ENCODE measurements around the gene REL.

Gene REL

DNA sequence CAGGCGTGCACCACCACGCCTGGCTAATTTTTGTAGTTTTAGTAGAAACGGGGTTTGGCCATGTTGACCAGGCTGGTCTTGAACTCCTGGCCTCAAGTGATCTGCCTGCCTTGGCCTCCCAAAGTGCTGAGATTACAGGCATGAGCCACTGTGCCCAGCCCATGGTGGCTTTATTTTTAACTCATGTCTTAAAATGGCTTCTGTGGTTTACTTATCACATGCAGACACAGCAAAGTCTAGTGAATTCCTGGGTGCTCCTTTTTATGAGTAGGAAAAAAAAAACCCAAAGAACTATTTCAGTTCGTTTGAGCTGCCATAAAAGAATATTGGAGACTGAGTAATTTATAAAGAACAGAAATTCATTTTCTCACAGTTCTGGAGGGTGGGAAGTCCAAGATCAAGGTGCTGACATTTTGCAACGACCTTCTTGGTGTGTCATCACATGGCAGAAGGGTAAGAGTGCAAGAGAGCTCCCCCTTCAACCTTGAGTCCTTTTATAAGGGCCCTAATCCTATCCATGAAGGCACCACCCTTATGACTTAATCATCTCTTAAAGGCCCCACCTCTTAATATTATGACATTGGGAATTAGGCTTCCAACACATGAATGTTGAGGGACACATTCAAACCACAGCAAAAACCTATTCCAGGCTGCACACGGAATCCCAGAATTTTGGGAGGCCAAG is 12.6 kb upstream of the REL start:
- no peaks in the 10 kb centered on the region for H3K27me3 ChIP-seq (replicated peaks; ENCODE audit: control insufficient read depth, insufficient read depth, low read length)
- H3K9ac ChIP-seq (ENCODE audit: low read length) = no peak overlapping the region
- H3K4me3 ChIP-seq (ENCODE audit: low read length) = no peak overlapping the region
- no peaks in the 10 kb centered on the region for H3K9me3 ChIP-seq (ENCODE audit: control insufficient read depth, low read length)
- no peak for DNase-seq (ENCODE audit: low read depth)
- no peaks in the 10 kb centered on the region for H3K4me1 ChIP-seq (ENCODE audit: control insufficient read depth, insufficient read depth, low read length)
- no peaks in the 10 kb centered on the region for H3K36me3 ChIP-seq (ENCODE audit: control insufficient read depth, insufficient read depth, low read length, severe bottlenecking)

DNA sequence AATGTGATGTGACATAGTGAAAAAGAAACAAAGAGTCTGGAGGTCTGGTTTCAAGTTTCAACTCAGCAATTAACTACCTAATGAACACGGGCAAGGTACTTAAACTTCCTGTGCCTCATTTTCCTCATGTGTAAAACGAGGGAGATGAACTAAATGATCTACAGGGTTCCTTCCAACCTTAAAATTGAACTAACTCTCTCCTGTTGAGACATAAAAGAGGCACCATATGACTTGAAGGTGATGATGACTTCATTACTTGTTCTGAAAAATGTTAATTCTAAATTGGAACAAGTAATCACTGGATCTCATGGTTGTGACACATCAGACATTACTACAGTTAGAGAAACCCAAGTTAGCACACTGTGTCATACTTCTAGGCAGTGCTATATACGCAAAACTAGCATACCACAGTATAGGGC is 8.9 kb upstream of the REL start:
- no peaks in the 10 kb centered on the region for H3K4me1 ChIP-seq (ENCODE audit: control insufficient read depth, insufficient read depth, low read length)
- H3K36me3 ChIP-seq (ENCODE audit: control insufficient read depth, insufficient read depth, low read length, severe bottlenecking) = no peaks in the 10 kb centered on the region
- no peak for DNase-seq (ENCODE audit: low read depth)
- no peaks in the 10 kb centered on the region for H3K27me3 ChIP-seq (replicated peaks; ENCODE audit: control insufficient read depth, insufficient read depth, low read length)
- no peak overlapping the region for H3K4me3 ChIP-seq (ENCODE audit: low read length)
- H3K9ac ChIP-seq (ENCODE audit: low read length) = no peak overlapping the region
- no peaks in the 10 kb centered on the region for H3K9me3 ChIP-seq (ENCODE audit: control insufficient read depth, low read length)

DNA sequence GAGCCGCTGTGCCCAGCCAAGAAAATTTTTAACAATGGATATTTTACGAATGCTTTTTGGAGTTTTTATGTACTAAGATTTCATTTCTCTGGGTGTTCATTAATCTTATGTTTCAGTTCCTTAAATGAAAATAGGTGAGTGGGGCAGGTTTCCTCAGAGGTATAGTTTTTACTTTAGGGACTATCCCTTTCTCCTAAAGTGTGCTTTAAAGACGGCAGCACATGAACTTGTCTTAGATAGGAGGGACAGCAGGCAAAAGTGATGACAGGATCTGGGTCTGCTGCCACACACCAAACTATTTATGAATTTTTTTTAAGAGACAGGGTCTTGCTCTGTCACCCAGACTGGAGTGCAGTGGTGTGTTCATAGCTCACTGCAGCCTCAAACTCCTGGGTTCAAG is 8.0 kb upstream of the REL start:
- no peaks in the 10 kb centered on the region for H3K36me3 ChIP-seq (ENCODE audit: control insufficient read depth, insufficient read depth, low read length, severe bottlenecking)
- no peak overlapping the region for H3K4me3 ChIP-seq (ENCODE audit: low read length)
- no peaks in the 10 kb centered on the region for H3K4me1 ChIP-seq (ENCODE audit: control insufficient read depth, insufficient read depth, low read length)
- no peak overlapping the region for H3K9ac ChIP-seq (ENCODE audit: low read length)
- no peaks in the 10 kb centered on the region for H3K27me3 ChIP-seq (replicated peaks; ENCODE audit: control insufficient read depth, insufficient read depth, low read length)
- no peaks in the 10 kb centered on the region for H3K9me3 ChIP-seq (ENCODE audit: control insufficient read depth, low read length)
- DNase-seq (ENCODE audit: low read depth) = no peak

DNA sequence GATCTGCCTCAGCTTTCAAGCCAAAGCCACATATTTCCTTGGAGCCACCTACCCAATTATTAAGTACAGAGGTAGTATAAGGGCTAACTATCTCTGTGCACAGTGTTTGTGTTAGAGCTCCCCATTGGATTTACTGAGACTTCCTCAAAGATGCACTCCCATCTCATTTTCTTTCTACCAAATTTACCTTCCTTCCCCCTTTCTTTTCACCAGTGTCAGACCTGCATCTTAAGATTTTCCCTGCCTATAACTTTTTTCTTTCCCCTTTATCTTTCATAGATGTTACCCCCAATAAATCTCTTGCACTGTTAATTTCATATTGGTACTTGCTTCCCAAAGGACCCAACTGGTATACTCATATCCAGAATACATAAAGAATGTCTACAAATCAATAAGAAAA is 5.9 kb upstream of the REL start:
- Histone ChIP-seq H3K4me1 (ENCODE audit: control insufficient read depth, insufficient read depth, low read length) (no peaks in the 10 kb centered on the region), H3K9ac (ENCODE audit: low read length) (no peak overlapping the region), H3K4me3 (ENCODE audit: low read length) (no peak overlapping the region), H3K36me3 (ENCODE audit: control insufficient read depth, insufficient read depth, low read length, severe bottlenecking) (no peaks in the 10 kb centered on the region), H3K27me3 (replicated peaks; ENCODE audit: control insufficient read depth, insufficient read depth, low read length) (no peaks in the 10 kb centered on the region), H3K9me3 (ENCODE audit: control insufficient read depth, low read length) (no peaks in the 10 kb centered on the region)
- DNase-seq (ENCODE audit: low read depth) = no peak

DNA sequence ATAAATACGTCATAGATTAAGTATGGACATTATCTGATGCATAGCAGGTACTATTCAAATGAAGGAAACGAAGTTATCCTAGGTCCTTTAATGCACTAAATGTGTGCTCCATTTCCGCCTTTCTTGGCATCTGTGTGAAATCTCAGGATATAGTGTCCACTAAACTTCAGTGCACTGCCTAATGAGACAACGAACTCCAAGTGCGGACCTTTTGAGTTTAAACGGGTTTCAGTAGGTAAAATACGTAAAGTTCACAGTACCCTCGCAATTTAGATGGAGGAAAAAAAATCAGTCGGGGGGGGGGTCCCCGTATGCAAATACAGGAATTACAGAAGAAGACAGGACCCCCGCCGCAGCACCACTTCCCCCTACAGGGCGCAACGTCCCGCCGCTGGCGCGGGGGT is 729 bp upstream of the REL start:
- Histone ChIP-seq H3K9me3 (ENCODE audit: control insufficient read depth, low read length) (no peaks in the 10 kb centered on the region), H3K36me3 (ENCODE audit: control insufficient read depth, insufficient read depth, low read length, severe bottlenecking) (no peaks in the 10 kb centered on the region), H3K4me1 (ENCODE audit: control insufficient read depth, insufficient read depth, low read length) (peaks cover 27% of the 10 kb centered on the region), H3K9ac (ENCODE audit: low read length) (peak overlapping the region; percentile 88), H3K4me3 (ENCODE audit: low read length) (peak overlapping the region; percentile 89), H3K27me3 (replicated peaks; ENCODE audit: control insufficient read depth, insufficient read depth, low read length) (no peaks in the 10 kb centered on the region)
- DNase-seq (ENCODE audit: low read depth) = peak; percentile 61

DNA sequence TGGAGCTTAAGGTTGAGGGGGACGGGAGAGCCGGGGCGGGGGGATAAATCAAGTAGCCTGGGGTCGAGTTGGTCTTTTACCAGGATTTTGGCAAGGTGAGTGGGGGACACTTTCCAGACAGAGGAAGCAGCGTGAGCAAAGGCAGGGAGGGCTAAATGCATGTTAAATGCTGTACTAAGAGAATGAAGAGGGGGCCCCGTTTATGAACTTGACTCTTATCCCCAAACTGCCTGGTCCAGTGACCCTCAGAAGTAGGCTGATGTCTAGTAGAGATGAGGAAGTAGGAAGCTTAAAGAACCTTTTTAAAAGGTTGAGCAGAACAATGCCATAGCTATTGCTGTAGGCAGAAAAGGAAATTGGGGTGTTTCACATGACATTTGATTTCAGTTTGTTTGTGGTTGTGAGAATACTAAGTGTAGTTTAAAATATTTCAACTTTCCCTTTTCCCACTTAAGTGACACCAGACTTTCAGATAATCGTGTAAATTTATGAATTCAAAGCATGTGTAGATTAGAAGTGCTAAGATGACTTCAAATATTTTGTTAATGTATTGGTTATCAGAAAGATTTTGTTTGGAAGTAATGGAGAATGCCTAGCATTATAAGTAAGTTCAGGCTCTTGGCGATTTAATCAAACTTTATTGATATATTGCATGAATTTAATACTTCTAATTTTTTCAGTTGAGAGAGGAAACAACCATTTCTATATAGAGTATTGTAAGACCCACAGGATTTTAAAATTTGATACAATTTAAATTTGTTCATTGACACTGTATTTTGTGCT is 1.8 kb downstream of the REL start:
- DNase-seq (ENCODE audit: low read depth) = peak; percentile 43
- H3K4me3 ChIP-seq (ENCODE audit: low read length) = peak overlapping the region; percentile 89
- no peaks in the 10 kb centered on the region for H3K36me3 ChIP-seq (ENCODE audit: control insufficient read depth, insufficient read depth, low read length, severe bottlenecking)
- no peaks in the 10 kb centered on the region for H3K27me3 ChIP-seq (replicated peaks; ENCODE audit: control insufficient read depth, insufficient read depth, low read length)
- no peaks in the 10 kb centered on the region for H3K9me3 ChIP-seq (ENCODE audit: control insufficient read depth, low read length)
- H3K9ac ChIP-seq (ENCODE audit: low read length) = peak overlapping the region; percentile 89
- H3K4me1 ChIP-seq (ENCODE audit: control insufficient read depth, insufficient read depth, low read length) = peaks cover 37% of the 10 kb centered on the region

DNA sequence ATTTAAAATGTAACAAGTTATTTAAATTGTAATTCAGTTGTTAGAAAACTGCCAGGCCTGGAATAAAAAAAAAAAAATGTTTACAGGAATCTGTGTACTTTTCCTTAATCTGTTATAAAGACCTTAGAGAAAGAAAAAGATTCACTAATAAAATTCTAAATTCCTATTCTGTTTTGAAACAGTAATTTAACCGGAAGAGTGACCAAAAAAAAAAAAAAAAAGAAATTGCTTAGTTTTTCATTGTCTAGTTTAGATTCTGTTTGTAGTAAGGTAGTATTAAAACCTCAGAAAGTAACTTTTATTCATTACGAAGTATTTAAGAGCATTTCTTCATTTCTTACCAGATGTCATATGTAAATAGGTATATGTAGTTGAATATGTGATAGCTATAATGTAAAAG is 2.5 kb downstream of the REL start:
- H3K27me3 ChIP-seq (replicated peaks; ENCODE audit: control insufficient read depth, insufficient read depth, low read length) = no peaks in the 10 kb centered on the region
- peak overlapping the region; percentile 89 for H3K9ac ChIP-seq (ENCODE audit: low read length)
- no peak for DNase-seq (ENCODE audit: low read depth)
- no peaks in the 10 kb centered on the region for H3K9me3 ChIP-seq (ENCODE audit: control insufficient read depth, low read length)
- H3K4me3 ChIP-seq (ENCODE audit: low read length) = peak overlapping the region; percentile 89
- H3K36me3 ChIP-seq (ENCODE audit: control insufficient read depth, insufficient read depth, low read length, severe bottlenecking) = no peaks in the 10 kb centered on the region
- peaks cover 37% of the 10 kb centered on the region for H3K4me1 ChIP-seq (ENCODE audit: control insufficient read depth, insufficient read depth, low read length)

DNA sequence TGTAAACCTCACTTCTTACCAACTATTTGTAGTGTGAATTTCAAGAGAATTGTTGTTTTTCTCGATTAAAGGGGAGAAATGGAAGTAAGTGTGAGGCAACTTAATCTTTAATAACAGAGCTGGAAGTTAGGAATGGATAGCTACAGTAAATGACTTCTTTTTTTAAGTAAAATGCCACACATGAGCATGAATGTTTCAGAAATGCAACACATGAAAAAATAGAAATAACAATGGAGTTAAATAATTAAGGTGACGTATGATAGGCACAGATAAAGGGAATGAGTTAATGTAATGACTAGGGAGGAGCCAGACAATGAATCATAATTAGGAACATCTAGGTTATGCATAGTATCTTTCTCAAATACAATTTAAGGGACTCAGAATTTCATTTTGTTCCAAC is 3.4 kb downstream of the REL start:
- Histone ChIP-seq H3K9me3 (ENCODE audit: control insufficient read depth, low read length) (no peaks in the 10 kb centered on the region), H3K36me3 (ENCODE audit: control insufficient read depth, insufficient read depth, low read length, severe bottlenecking) (no peaks in the 10 kb centered on the region), H3K27me3 (replicated peaks; ENCODE audit: control insufficient read depth, insufficient read depth, low read length) (no peaks in the 10 kb centered on the region), H3K9ac (ENCODE audit: low read length) (peak overlapping the region; percentile 21), H3K4me1 (ENCODE audit: control insufficient read depth, insufficient read depth, low read length) (peaks cover 37% of the 10 kb centered on the region), H3K4me3 (ENCODE audit: low read length) (peak overlapping the region; percentile 31)
- peak; percentile 54 for DNase-seq (ENCODE audit: low read depth)

DNA sequence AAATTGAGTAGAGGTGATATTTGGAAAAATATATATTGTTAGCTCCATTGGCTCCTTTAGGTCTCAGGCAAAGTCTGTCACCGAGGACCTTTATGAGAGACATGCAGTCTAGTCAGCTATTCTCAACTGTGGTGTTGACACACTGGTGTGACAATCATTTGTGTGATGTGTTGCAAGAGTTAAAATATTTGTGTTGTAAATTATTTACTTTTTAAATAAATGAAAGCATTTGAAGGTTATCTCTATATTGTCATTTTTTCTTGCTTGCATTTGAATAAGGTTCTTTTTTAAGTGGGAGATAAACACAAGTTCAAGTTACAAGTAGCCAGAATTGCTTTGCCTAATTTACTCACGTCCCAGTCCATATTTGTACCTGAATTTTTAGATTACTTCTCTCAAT is 4.3 kb downstream of the REL start:
- no peaks in the 10 kb centered on the region for H3K36me3 ChIP-seq (ENCODE audit: control insufficient read depth, insufficient read depth, low read length, severe bottlenecking)
- peaks cover 37% of the 10 kb centered on the region for H3K4me1 ChIP-seq (ENCODE audit: control insufficient read depth, insufficient read depth, low read length)
- no peak overlapping the region for H3K4me3 ChIP-seq (ENCODE audit: low read length)
- no peaks in the 10 kb centered on the region for H3K9me3 ChIP-seq (ENCODE audit: control insufficient read depth, low read length)
- no peak overlapping the region for H3K9ac ChIP-seq (ENCODE audit: low read length)
- no peaks in the 10 kb centered on the region for H3K27me3 ChIP-seq (replicated peaks; ENCODE audit: control insufficient read depth, insufficient read depth, low read length)
- peak; percentile 23 for DNase-seq (ENCODE audit: low read depth)

DNA sequence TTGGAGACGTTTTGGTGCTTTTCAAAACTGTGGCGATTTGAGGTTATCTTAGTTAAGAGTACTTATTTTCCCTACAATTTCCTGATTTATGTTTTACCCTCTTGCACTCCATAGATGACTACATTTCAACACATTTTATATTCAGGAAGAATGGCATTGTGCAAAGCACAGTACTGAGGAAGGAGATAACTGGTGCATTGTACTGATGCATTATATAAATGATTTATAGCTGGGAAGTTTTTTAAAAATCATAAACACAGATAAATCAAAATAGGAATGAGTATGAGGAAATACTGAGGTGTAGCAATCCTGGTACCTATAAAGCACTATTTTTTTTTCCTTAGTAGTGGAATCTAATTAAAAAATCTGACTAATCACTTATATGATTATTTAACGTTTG is 5.6 kb downstream of the REL start:
- H3K9me3 ChIP-seq (ENCODE audit: control insufficient read depth, low read length) = no peaks in the 10 kb centered on the region
- DNase-seq (ENCODE audit: low read depth) = no peak

DNA sequence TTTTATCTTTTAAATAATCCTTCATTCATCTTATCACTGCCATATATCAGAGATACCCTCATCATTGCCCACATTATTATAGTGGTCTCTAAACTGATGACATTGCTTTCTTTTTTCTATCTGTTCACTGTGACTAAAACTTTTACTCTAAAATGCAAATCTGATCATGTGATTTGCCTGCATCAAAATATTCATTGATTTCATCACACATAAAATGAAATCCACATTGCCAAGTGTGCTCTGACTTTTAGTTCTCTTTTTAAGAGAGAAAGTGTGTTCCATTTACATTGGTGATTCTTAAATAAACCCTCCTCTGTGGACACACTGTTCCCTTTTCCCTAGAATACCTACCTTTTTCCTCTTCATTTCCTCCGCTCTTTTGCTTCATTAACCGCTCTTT is 7.5 kb downstream of the REL start:
- H3K4me3 ChIP-seq (ENCODE audit: low read length) = no peak overlapping the region
- peak; percentile 27 for DNase-seq (ENCODE audit: low read depth)
- H3K9ac ChIP-seq (ENCODE audit: low read length) = no peak overlapping the region
- H3K36me3 ChIP-seq (ENCODE audit: control insufficient read depth, insufficient read depth, low read length, severe bottlenecking) = peaks cover 4% of the 10 kb centered on the region
- H3K4me1 ChIP-seq (ENCODE audit: control insufficient read depth, insufficient read depth, low read length) = peaks cover 26% of the 10 kb centered on the region
- no peaks in the 10 kb centered on the region for H3K27me3 ChIP-seq (replicated peaks; ENCODE audit: control insufficient read depth, insufficient read depth, low read length)
- no peaks in the 10 kb centered on the region for H3K9me3 ChIP-seq (ENCODE audit: control insufficient read depth, low read length)

More for the DNA sequence above, 5.6 kb downstream of the REL start:
- Histone ChIP-seq H3K36me3 (ENCODE audit: control insufficient read depth, insufficient read depth, low read length, severe bottlenecking) (peaks cover 2% of the 10 kb centered on the region), H3K9ac (ENCODE audit: low read length) (no peak overlapping the region), H3K4me1 (ENCODE audit: control insufficient read depth, insufficient read depth, low read length) (peaks cover 37% of the 10 kb centered on the region), H3K27me3 (replicated peaks; ENCODE audit: control insufficient read depth, insufficient read depth, low read length) (no peaks in the 10 kb centered on the region), H3K4me3 (ENCODE audit: low read length) (no peak overlapping the region)
